Stimulated activated naive B cell treated with anti-CD40 and anti-IgM and Interleukin-4, amounts not matched to agents 10 μg/mL and 1 μg/mL and 100 μg/mL, for 72 hours (primary cell): Measurements from ENCODE around the gene SARDH.

Experiments used
- ATAC-seq, 2 donors: fragments of 150-1000 bp; cut with Tn5 transposase; replicated peaks; 2 replicates each; pipeline ENCODE4 v1.10.0; 2021; ENCODE audit warnings: moderate library complexity in 1 of 2
- DNase-seq: peaks from one replicate; pipeline ENCODE4 v3.0.0; 2021
- H3K27ac Mint-ChIP-seq: one replicate; pipeline ENCODE4 v1.8.0; 2022; ENCODE audit warnings: mild to moderate bottlenecking, mixed read lengths
- H3K27me3 Mint-ChIP-seq, 2 donors: one replicate each; pipeline ENCODE4 v1.8.0; 2022; ENCODE audit warnings: mixed read lengths in 2 of 2
- H3K36me3 Mint-ChIP-seq, 2 donors: one replicate each; pipeline ENCODE4 v1.8.0; 2022; ENCODE audit warnings: mixed read lengths in 2 of 2, mild to moderate bottlenecking in 1 of 2
- H3K4me1 Mint-ChIP-seq, 2 donors: one replicate each; pipeline ENCODE4 v1.8.0; 2022; ENCODE audit warnings: mixed read lengths in 2 of 2, mild to moderate bottlenecking in 1 of 2
- H3K4me3 Mint-ChIP-seq, 2 donors: one replicate each; pipeline ENCODE4 v1.8.0; 2022; ENCODE audit warnings: mild to moderate bottlenecking in 2 of 2, mixed read lengths in 2 of 2, moderate library complexity in 1 of 2
- H3K9me3 Mint-ChIP-seq, 2 donors: one replicate each; pipeline ENCODE4 v1.8.0; 2022; ENCODE audit warnings: mixed read lengths in 2 of 2, mild to moderate bottlenecking in 1 of 2

SARDH gene

GRCh38 chr9:133615606-133616188 lies 122.5 kb downstream of the SARDH start:
- H3K4me3 Mint-ChIP-seq, result no peak overlapping the region
- H3K4me1 Mint-ChIP-seq, result peaks cover 6 to 10% of the 10 kb centered on the region in 2 donors
- H3K27ac Mint-ChIP-seq, result no peak overlapping the region
- peaks cover 55 to 85% of the 10 kb centered on the region in 2 donors for H3K27me3 Mint-ChIP-seq
- H3K9me3 Mint-ChIP-seq, result no peaks in the 10 kb centered on the region
- no peaks in the 10 kb centered on the region for H3K36me3 Mint-ChIP-seq
- DNase-seq (no peak), ATAC-seq (no peak)

DNA sequence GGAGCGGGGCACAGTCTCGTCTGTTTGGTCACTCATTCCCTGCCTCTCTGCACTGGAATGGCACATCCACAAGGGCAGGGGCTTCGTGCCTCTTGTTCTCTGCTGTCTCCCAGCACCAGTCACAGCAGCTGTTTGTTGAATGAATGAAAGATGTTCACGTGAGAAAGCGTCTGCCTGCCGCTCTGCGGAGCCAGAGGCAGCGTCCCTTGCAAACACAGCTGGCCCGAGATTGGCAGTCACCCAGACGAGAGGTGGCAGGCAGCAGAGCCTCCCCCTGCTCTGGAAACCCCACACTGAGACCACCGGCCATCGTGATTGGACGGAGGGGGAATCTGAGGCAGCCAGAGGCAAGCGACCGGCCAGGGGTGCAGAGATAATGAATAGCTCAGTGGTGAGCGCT lies 123.0 kb downstream of the SARDH start:
- peaks cover 60 to 90% of the 10 kb centered on the region in 2 donors for H3K27me3 Mint-ChIP-seq
- peaks cover 6 to 7% of the 10 kb centered on the region in 2 donors for H3K4me1 Mint-ChIP-seq
- H3K9me3 Mint-ChIP-seq, result no peaks in the 10 kb centered on the region
- DNase-seq (no peak), ATAC-seq (no peak)
- H3K36me3 Mint-ChIP-seq, result no peaks in the 10 kb centered on the region
- H3K4me3 Mint-ChIP-seq, result no peak overlapping the region
- no peak overlapping the region for H3K27ac Mint-ChIP-seq

DNA sequence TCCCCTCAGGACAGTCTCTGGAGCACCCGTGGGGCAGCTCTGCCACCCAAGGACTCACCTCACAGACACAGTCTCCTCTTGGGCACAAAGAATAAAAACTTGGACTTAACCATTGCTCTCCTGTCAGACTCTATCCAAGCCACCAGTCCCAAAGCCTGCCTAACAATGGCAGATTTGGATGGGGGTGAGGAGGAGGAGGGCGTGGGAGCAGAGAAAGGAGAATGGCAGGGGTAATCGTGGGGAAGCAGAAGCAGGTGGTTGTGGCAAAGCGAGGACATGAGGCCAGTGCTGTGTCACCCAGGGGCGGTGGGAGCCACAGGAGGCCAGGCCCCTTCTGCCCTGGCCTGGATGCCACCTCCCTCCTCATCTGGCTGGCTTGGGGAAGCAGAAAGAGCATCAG lies 123.5 kb downstream of the SARDH start:
- H3K4me3 Mint-ChIP-seq, result no peak overlapping the region
- H3K4me1 Mint-ChIP-seq, result peaks cover 1 to 2% of the 10 kb centered on the region in 2 donors
- H3K27me3 Mint-ChIP-seq, result peaks cover 65 to 91% of the 10 kb centered on the region in 2 donors
- ATAC-seq, result no peak
- no peak overlapping the region for H3K27ac Mint-ChIP-seq
- H3K36me3 Mint-ChIP-seq, result peaks cover 0 to 1% of the 10 kb centered on the region in 2 donors
- H3K9me3 Mint-ChIP-seq, result no peaks in the 10 kb centered on the region
- DNase-seq, result no peak

DNA sequence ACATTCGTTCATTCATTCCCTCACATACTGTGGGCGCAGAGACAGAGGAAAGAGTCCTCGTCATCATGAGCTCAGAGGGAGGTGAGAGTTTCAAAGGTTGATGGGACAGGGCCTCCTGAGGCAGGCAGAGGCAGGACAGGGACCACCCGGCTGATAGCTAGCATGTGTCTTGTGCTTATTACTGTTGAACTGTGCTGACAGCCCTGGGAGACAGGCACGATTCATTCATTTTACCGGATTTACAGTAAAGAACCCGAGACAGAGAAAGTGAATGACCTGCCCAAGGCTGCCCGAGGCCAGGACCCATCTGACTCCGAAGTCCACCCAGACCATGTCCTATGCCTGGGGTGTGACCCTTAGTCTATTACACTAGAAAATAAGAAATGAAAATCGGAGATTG lies 124.1 kb downstream of the SARDH start:
- Mint-ChIP-seq H3K4me3 (no peak overlapping the region), H3K27me3 (peaks cover 69 to 94% of the 10 kb centered on the region in 2 donors), H3K36me3 (peaks cover 0 to 2% of the 10 kb centered on the region in 2 donors), H3K9me3 (no peaks in the 10 kb centered on the region), H3K27ac (no peak overlapping the region), H3K4me1 (no peaks in the 10 kb centered on the region)
- ATAC-seq (no peak), DNase-seq (no peak)
